GM10847 (cell line): ENCODE results near the gene LRRN3.

Experiments
- POLR2A ChIP-seq: IDR thresholded peaks from 2 replicates; pipeline ENCODE4 v1.6.1; 2011; ENCODE audit not compliant: insufficient read length; ENCODE audit errors: extremely low read depth

The LRRN3 gene

GRCh38 chr7:111090846-111091245 lies at the start of gene LRRN3:
Gene LRRN3 (plus strand): TSS chr7:111091127. CDS start chr7:111122773, 31,646 bp downstream.
- TF ChIP-seq POLR2A = no peak

DNA sequence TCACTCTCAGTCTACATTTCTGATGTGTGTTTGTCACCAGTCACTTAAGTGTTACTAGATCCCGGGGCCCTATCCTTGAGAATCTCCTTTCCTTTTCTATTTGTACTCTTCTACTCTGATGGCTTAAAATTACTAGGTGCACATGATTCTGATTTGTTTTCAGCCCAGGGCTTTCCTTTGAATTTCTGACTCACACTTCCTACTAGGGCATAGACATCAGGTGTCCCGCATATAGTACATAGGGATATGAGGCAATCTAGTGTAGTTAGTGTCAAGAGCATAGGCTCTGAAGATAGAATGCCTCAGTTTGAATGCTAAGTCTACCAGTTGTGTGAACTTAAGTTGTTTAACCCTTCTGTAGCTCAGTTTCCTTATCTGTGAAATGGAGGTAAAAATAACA lies 49.4 kb upstream of the LRRN3 start:
- TF ChIP-seq POLR2A = no peak

DNA sequence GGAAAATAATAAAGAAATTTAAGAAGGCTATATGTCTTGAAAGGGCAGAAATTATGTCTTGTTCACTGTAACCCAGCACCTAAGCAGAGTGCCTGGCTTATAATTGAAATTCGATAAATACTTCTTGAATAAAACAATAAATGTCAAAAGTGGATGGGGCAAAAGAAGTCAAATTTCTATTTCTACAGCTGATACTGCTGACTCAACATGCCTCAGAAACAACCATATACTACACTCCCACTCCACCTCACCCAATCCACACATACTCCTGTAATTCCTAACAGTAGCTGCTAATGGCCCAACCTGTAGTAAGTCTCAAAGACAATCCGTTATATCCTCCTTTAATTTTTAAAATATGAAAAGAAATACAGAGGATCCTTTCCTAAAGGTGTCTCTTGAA lies 48.1 kb upstream of the LRRN3 start:
- TF ChIP-seq POLR2A = no peak

DNA sequence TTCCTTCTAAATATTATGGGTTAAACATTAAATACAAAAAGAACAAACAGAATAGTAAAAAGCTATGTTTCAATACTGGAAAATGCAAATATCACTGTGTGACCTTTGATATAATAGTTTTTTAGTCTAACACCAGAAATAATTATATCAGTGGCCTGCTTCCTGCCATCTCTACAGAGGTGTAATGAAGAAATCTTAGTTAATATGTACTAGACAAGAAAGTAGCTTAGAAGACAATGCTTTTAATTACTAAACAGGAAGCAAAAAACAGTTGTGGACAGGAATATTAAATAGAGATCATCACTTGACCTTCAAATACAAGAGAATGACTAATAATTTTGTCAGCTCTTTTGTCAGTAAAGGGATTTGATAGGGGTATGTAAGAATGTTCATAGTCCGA lies 47.4 kb upstream of the LRRN3 start:
- TF ChIP-seq POLR2A = no peak

DNA sequence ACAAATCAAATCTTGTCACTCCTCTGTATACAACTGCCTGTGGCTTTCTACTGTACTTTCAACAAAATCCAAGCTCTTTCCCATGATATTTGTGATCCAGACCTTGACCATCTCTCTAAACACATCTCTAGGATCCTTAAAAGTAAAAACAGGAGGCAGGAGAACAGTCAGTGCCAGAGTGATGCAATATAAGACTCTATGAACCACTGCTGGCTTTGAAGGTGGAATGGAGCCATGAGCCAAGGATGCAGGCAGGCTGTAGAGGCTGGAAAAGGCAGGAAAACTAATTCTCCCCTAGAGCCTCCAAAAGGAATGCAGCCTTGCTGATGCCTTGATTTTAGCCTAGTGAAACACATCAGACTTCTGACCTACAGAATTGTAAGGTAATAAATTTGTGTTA lies 45.5 kb upstream of the LRRN3 start:
- TF ChIP-seq POLR2A = no peak

- no peak for TF ChIP-seq POLR2A
Measured at GRCh38 chr7:111047595-111047994, 43.3 kb upstream of the LRRN3 start.

- no peak for TF ChIP-seq POLR2A
Measured at GRCh38 chr7:111049971-111050680, 40.8 kb upstream of the LRRN3 start.

DNA sequence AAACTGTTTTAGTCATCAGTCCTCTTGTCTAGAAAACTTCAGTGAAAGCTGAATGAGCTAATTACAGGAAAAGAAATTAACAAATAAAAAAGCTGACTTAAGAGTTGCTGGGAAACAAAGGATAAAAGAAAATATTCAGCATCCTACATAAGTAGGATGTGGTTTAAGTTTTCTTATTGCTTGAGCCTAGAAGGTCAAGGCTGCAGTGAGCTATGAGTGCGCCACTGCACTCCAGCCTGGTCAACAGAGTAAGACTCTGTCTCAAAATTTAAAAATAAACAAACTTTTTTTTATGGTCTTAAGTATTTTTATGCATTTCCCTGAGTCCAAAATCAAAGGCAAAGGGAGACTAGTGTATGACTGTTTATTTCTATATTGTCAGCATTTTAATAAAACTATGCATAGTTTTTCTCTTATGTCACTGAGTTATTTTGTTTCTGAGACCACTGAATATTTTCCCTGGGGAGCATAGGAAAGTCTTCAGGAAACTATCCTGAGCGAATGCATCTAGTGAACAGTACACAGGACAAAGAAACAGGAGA lies 40.0 kb upstream of the LRRN3 start:
- no peak for TF ChIP-seq POLR2A

GRCh38 chr7:111051832-111052231 lies 39.1 kb upstream of the LRRN3 start:
- TF ChIP-seq POLR2A = no peak

GRCh38 chr7:111053035-111053434 lies 37.9 kb upstream of the LRRN3 start:
- no peak for TF ChIP-seq POLR2A

GRCh38 chr7:111056371-111056770 lies 34.6 kb upstream of the LRRN3 start:
- TF ChIP-seq POLR2A = no peak

DNA sequence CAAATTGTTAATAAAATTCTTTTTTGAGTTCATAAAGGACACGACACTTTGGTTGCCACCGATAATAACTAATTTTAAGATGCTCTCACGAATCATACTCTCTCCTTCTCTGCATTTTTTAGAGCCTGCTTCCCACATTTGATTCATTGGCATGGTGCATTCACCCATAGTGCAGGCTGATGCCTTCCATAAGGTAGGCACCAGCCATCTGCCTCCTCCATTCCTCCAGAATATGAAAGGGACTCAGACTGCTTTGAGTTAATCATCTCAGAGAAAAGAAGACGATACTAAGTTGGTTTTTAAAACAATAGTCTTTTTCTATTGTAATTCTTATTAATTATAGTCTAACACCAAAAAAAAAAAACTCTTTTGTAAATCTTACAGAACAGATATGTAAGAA lies 33.9 kb upstream of the LRRN3 start:
- TF ChIP-seq POLR2A = no peak

- TF ChIP-seq POLR2A = no peak
Measured at GRCh38 chr7:111059833-111060232, 31.1 kb upstream of the LRRN3 start.

DNA sequence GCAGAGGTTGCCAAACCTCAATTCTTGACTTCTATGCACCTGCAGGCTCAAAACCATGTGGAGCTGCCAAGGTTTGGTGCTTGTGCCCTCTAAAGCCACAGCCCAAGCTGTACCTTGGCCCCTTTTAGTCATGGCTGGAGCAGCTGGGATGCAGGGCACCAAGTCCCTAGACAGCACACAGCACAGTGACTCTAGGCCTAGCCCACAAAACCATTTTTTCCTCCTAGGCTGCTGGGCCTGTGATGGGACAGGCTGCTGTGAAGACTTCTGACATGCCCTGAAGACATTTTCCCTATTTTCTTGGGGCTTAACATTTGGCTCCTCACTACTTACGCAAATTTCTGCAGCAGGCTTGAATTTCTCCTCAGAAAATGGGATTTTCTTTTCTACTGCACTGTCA lies 27.8 kb upstream of the LRRN3 start:
- TF ChIP-seq POLR2A = no peak

DNA sequence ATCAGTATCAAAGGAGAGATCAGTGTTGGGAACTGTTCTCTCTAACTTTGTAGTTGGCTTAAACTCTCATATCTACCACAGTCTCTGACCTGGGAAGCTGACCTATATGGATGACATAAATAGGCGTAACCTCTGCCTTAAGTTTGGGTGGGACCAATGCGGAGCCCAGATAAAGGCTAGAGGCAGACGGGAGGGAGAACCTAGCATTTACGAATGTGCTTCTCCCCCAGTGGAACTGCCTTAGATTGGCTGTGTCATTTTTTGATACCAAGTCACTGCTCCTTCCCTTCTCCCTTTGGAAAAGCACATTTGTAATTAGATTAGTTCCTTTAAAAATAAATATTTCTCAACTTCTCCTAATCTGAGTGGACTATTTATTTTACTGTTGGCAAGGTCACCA lies 23.7 kb upstream of the LRRN3 start:
- no peak for TF ChIP-seq POLR2A

- TF ChIP-seq POLR2A = no peak
Measured at GRCh38 chr7:111067682-111068081, 23.2 kb upstream of the LRRN3 start.

- no peak for TF ChIP-seq POLR2A
Measured at GRCh38 chr7:111068618-111069017, 22.3 kb upstream of the LRRN3 start.
